GM19452 (cell line): ENCODE measurements around the gene ZNF506.
"Not testable (repeated sequence)": the region's sequence is repeated elsewhere in the genome, so short reads cannot be mapped to it uniquely, and the experiment has no call there.

Experiments
- ATAC-seq: cut with Tn5 transposase; IDR thresholded peaks from one replicate; pipeline ENCODE4 v1.9.1; 2021; ENCODE audit not compliant: unreplicated experiment

The ZNF506 gene

GRCh38 chr19:19781791-19782190, 39.8 kb downstream of the ZNF506 start:
- not testable (repeated sequence) for ATAC-seq

GRCh38 chr19:19778666-19779065, 42.9 kb downstream of the ZNF506 start:
- no peak for ATAC-seq

GRCh38 chr19:19777692-19778091, 43.9 kb downstream of the ZNF506 start:
- ATAC-seq: no peak

- peak; percentile 99 for ATAC-seq
Measured at GRCh38 chr19:19776206-19777008, 45.1 kb downstream of the ZNF506 start.

GRCh38 chr19:19775891-19776205, 45.7 kb downstream of the ZNF506 start:
- ATAC-seq: peak; percentile 15

- no peak for ATAC-seq
Measured at GRCh38 chr19:19774354-19775033, 47.1 kb downstream of the ZNF506 start.

GRCh38 chr19:19771963-19772362, 49.6 kb downstream of the ZNF506 start:
- not testable (repeated sequence) for ATAC-seq

GRCh38 chr19:19769971-19770370, 51.6 kb downstream of the ZNF506 start:
- ATAC-seq: not testable (repeated sequence)

GRCh38 chr19:19758164-19758563, 63.4 kb downstream of the ZNF506 start:
- ATAC-seq: no peak

GRCh38 chr19:19752760-19753403, 68.7 kb downstream of the ZNF506 start:
- ATAC-seq: no peak

GRCh38 chr19:19751846-19752245, 69.7 kb downstream of the ZNF506 start:
- no peak for ATAC-seq

- ATAC-seq: no peak
Measured at GRCh38 chr19:19750842-19751790, 70.4 kb downstream of the ZNF506 start.

- ATAC-seq: no peak
Measured at GRCh38 chr19:19749908-19750841, 71.4 kb downstream of the ZNF506 start.

- ATAC-seq: no peak
Measured at GRCh38 chr19:19749117-19749907, 72.2 kb downstream of the ZNF506 start.

GRCh38 chr19:19748249-19748938, 73.2 kb downstream of the ZNF506 start:
- no peak for ATAC-seq

GRCh38 chr19:19747357-19748220, 74.0 kb downstream of the ZNF506 start:
- ATAC-seq: no peak
